ENCODE measurements around the gene PLPPR5.

DNA sequence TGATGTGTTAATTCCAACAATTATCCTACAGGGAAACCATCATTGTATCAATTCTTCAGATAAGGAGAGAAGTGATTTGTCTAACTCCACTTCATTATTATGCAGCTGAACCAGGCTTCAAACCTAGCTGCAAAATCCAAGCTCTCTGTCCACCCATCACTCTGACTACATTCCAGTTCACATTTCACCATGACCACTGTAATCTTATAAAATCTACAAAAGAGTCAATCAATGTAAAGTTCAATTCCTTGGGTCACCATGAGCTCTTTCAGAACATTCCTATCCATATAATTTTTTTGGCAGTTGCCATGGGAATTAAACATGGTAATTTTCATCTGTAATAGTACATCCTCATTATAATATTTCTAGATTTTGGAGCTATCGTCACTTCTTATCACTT is 100.9 kb downstream of the PLPPR5 start:
- TF ChIP-seq, protein P1, sequence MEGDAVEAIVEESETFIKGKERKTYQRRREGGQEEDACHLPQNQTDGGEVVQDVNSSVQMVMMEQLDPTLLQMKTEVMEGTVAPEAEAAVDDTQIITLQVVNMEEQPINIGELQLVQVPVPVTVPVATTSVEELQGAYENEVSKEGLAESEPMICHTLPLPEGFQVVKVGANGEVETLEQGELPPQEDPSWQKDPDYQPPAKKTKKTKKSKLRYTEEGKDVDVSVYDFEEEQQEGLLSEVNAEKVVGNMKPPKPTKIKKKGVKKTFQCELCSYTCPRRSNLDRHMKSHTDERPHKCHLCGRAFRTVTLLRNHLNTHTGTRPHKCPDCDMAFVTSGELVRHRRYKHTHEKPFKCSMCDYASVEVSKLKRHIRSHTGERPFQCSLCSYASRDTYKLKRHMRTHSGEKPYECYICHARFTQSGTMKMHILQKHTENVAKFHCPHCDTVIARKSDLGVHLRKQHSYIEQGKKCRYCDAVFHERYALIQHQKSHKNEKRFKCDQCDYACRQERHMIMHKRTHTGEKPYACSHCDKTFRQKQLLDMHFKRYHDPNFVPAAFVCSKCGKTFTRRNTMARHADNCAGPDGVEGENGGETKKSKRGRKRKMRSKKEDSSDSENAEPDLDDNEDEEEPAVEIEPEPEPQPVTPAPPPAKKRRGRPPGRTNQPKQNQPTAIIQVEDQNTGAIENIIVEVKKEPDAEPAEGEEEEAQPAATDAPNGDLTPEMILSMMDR (IDR thresholded peaks at IDR 0.05 in 4 of 5, conservative IDR thresholded peaks at IDR 0.05 in 1 of 5), result no peak
- no peak for TF ChIP-seq POLR2A (IDR thresholded peaks at IDR 0.05)
